Breast epithelium (tissue), 4 donors: Measurements from ENCODE around the gene BPTF. TPM values are rescaled to one million over a fixed set of nuclear protein-coding genes. Genes with fewer than 3 reads are reported as not detected.

ENCODE experiments used
- DNase-seq, 2 donors: peaks; one replicate each; pipeline ENCODE4 v3.0.0-alpha.2; 2019; ENCODE audit warnings: low spot score in 2 of 2
- H3K27ac ChIP-seq, 2 donors: fragments of 200-600 bp; sonication (generic) in 1 of 2; one replicate each; pipeline ENCODE4 v1.5.1; 2016 to 2019; ENCODE audit warnings: mild to moderate bottlenecking in 1 of 2
- H3K27me3 ChIP-seq, 2 donors: fragments of 200-600 bp; sonication (generic) in 1 of 2; one replicate each; pipeline versions ENCODE4 v1.5.1 to v1.6.0; 2017 to 2019; ENCODE audit warnings: control low read depth in 1 of 2, mild to moderate bottlenecking in 1 of 2
- H3K36me3 ChIP-seq: fragments of 200-600 bp; one replicate; pipeline ENCODE4 v1.5.1; 2019
- H3K4me1 ChIP-seq, 2 donors: fragments of 200-600 bp; sonication (generic); one replicate each; pipeline ENCODE4 v1.5.1; 2016 to 2019; ENCODE audit warnings: control low read depth in 1 of 2
- H3K4me3 ChIP-seq, 3 donors: fragments of 200-600 bp; sonication (generic); 1 replicate in 2 of 3; 2 replicates in 1 of 3; pipeline ENCODE4 v1.5.1; 2016 to 2019; ENCODE audit warnings: mild to moderate bottlenecking in 3 of 3, moderate library complexity in 2 of 3
- H3K9me3 ChIP-seq, 2 donors: fragments of 200-600 bp; sonication (generic) in 1 of 2; one replicate each; pipeline ENCODE4 v1.5.1; 2016 to 2019; ENCODE audit warnings: control low read depth in 1 of 2
- CTCF ChIP-seq, 3 donors: fragments of 450-650 bp; IDR thresholded peaks; one replicate each; pipeline ENCODE4 v1.5.1; 2016 to 2017; ENCODE audit warnings: antibody characterized with exemption in 3 of 3, mild to moderate bottlenecking in 3 of 3, moderate library complexity in 3 of 3
- POLR2A ChIP-seq: fragments of 450-650 bp; IDR thresholded peaks from one replicate; pipeline ENCODE4 v1.6.1; 2016; ENCODE audit warnings: antibody characterized with exemption, mild to moderate bottlenecking, moderate library complexity
- POLR2AphosphoS5 ChIP-seq, 3 donors: sonication (generic); formaldehyde crosslinking; IDR thresholded peaks; one replicate each; pipeline ENCODE4 v1.6.1; 2017; ENCODE audit warnings: antibody characterized with exemption in 3 of 3
- intact Hi-C: fragments of 100-400 bp; cut with DNase I; formaldehyde crosslinking; loops from one replicate; pipeline ENCODE4 v1.15.1; 2023; ENCODE audit warnings: low total_unique reads
- total RNA-seq, 3 donors: library from RNA; depleted of rRNA; stranded (reverse); fragments of >200 nt; gene quantifications; one replicate each; pipeline ENCODE4 v1.1.0, GENCODE V29; 2016

The BPTF gene
- total RNA-seq, 3 donors from 2014 or later, result 97.6 to 142 (median 120) TPM

- Histone ChIP-seq H3K9me3 (no peaks in the 10 kb centered on the region), H3K4me3 (no peak overlapping the region), H3K36me3 (no peaks in the 10 kb centered on the region), H3K4me1 (no peaks in the 10 kb centered on the region), H3K27me3 (no peaks in the 10 kb centered on the region), H3K27ac (no peak overlapping the region)
- intact Hi-C loops, result no loop called here
- TF ChIP-seq POLR2AphosphoS5 (IDR thresholded peaks at IDR 0.05), result no peak
- no peak for TF ChIP-seq CTCF (IDR thresholded peaks at IDR 0.05)
- no peak for TF ChIP-seq POLR2A
- no peak for DNase-seq
Observed at GRCh38 chr17:67867591-67867990, 42.3 kb downstream of the BPTF start.

GRCh38 chr17:67868176-67868575, 42.9 kb downstream of the BPTF start:
- H3K27me3 ChIP-seq, result no peaks in the 10 kb centered on the region
- TF ChIP-seq CTCF (IDR thresholded peaks at IDR 0.05) (no peak), POLR2AphosphoS5 (IDR thresholded peaks at IDR 0.05) (no peak), POLR2A (no peak)
- H3K9me3 ChIP-seq, result no peaks in the 10 kb centered on the region
- no peak overlapping the region for H3K27ac ChIP-seq
- DNase-seq, result no peak
- no peaks in the 10 kb centered on the region for H3K36me3 ChIP-seq
- H3K4me1 ChIP-seq, result no peaks in the 10 kb centered on the region
- no peak overlapping the region for H3K4me3 ChIP-seq
- intact Hi-C loops, result no loop called here

GRCh38 chr17:67879662-67880061, 54.4 kb downstream of the BPTF start:
- DNase-seq, result no peak
- H3K4me1 ChIP-seq, result no peaks in the 10 kb centered on the region
- no peaks in the 10 kb centered on the region for H3K27me3 ChIP-seq
- H3K9me3 ChIP-seq, result no peaks in the 10 kb centered on the region
- no peak overlapping the region for H3K4me3 ChIP-seq
- TF ChIP-seq CTCF (IDR thresholded peaks at IDR 0.05), result no peak
- TF ChIP-seq POLR2A, result no peak
- TF ChIP-seq POLR2AphosphoS5 (IDR thresholded peaks at IDR 0.05), result no peak
- H3K27ac ChIP-seq, result no peak overlapping the region
- intact Hi-C loops, result no loop called here
- H3K36me3 ChIP-seq, result no peaks in the 10 kb centered on the region

- H3K4me1 ChIP-seq, result no peaks in the 10 kb centered on the region
- H3K9me3 ChIP-seq, result no peaks in the 10 kb centered on the region
- TF ChIP-seq POLR2AphosphoS5 (IDR thresholded peaks at IDR 0.05) (no peak), POLR2A (no peak), CTCF (IDR thresholded peaks at IDR 0.05) (no peak)
- H3K27me3 ChIP-seq, result no peaks in the 10 kb centered on the region
- DNase-seq, result no peak
- no peak overlapping the region for H3K27ac ChIP-seq
- H3K4me3 ChIP-seq, result no peak overlapping the region
- no peaks in the 10 kb centered on the region for H3K36me3 ChIP-seq
- intact Hi-C loops, result no loop called here
Observed at GRCh38 chr17:67881083-67881482, 55.8 kb downstream of the BPTF start.

GRCh38 chr17:67884741-67885140, 59.4 kb downstream of the BPTF start:
- Histone ChIP-seq H3K4me3 (no peak overlapping the region), H3K27ac (no peak overlapping the region), H3K4me1 (no peaks in the 10 kb centered on the region), H3K9me3 (no peaks in the 10 kb centered on the region), H3K27me3 (no peaks in the 10 kb centered on the region), H3K36me3 (no peaks in the 10 kb centered on the region)
- intact Hi-C loops, result no loop called here
- no peak for DNase-seq
- TF ChIP-seq CTCF (IDR thresholded peaks at IDR 0.05), result no peak
- no peak for TF ChIP-seq POLR2AphosphoS5 (IDR thresholded peaks at IDR 0.05)
- no peak for TF ChIP-seq POLR2A
